Pancreas (tissue), 10 donors: ENCODE data around the gene N4BP2. TPM values are rescaled to one million over a fixed set of nuclear protein-coding genes. Genes with fewer than 3 reads are reported as not detected.
A peak's percentile ranks its signal among the peaks of the same experiment; 100 is the strongest.

ENCODE experiments used
- ATAC-seq, 4 donors: fragments of 200-7000 bp; cut with Tn5 transposase; one replicate each; pipeline versions ENCODE4 v1.8.0 to v1.9.1; 2020; ENCODE audit warnings: mild to moderate bottlenecking in 4 of 4, moderate library complexity in 4 of 4
- DNase-seq, 6 donors: peaks; one replicate each; pipeline ENCODE4 v3.0.0-alpha.2; 2020
- FAIRE-seq: peaks from 2 replicates; lab custom pipeline; 2012; peaks lifted over from hg19 to GRCh38; lab: Jason Lieb, UNC
- H3K27ac ChIP-seq, 4 donors: fragments of 200-600 bp; sonication (generic); 1 replicate in 3 of 4; 2 replicates in 1 of 4; pipeline versions ENCODE4 v1.5.0 to v1.8.0; 2020
- H3K27me3 ChIP-seq, 4 donors: fragments of 200-600 bp; one replicate each; pipeline ENCODE4 v1.8.0; 2021
- H3K36me3 ChIP-seq, 3 donors: fragments of 200-600 bp; sonication (generic) in 1 of 3; one replicate each; pipeline versions ENCODE4 v1.5.0 to v1.8.0; 2020 to 2021
- H3K4me1 ChIP-seq, 3 donors: fragments of 200-600 bp; one replicate each; pipeline ENCODE4 v1.8.0; 2021
- H3K4me3 ChIP-seq, 4 donors: fragments of 200-600 bp; sonication (generic) in 2 of 4; one replicate each; pipeline versions ENCODE4 v1.5.0 to v1.8.0; 2020 to 2021
- H3K9me3 ChIP-seq, 4 donors: fragments of 200-600 bp; one replicate each; pipeline ENCODE4 v1.8.0; 2021
- WGBS, 2 donors: extraction: QIAGEN DNeasy Blood & Tissue Kit; methylation state at CpG; one replicate each; pipeline ENCODE4 v1.1.7; 2013; 5-methylcytosine and 5-hydroxymethylcytosine counted together
- intact Hi-C, 3 donors: fragments of 100-400 bp; cut with DNase I; formaldehyde crosslinking; loops; one replicate each; pipeline versions ENCODE4 v1.11.1 to v1.14.2; 2022
- polyA plus RNA-seq, 2 donors: library from polyadenylated mRNA; stranded (reverse); fragments of 200-250 nt; gene quantifications; one replicate each; pipeline ENCODE4 v1.2.3, GENCODE V29; 2013
- total RNA-seq, 6 donors: library from RNA; stranded (reverse); fragmentation: NEBNext Ultra II Directional in 4 of 6; extraction: Animal tissue kit (Norgen Biotek cat#: 25700) in 4 of 6; gene quantifications; one replicate each; pipeline versions ENCODE4 v1.2.1 to v1.2.4, GENCODE V29; 2021 to 2023
- TF ChIP-seq, protein P1 (sequence below), 4 donors: fragments of 200-600 bp; sonication (generic) in 3 of 4; IDR thresholded peaks; one replicate each; pipeline versions ENCODE4 v1.5.0 to v1.8.0; 2021; ENCODE audit warnings: antibody characterized with exemption in 4 of 4
- donor health status: healthy with polysubstance abuse.
- donor health status: DM: no; HTN: no; CAD: no; lungs with moderate emphysema.
- donor health status: DM: no; HTN: no; CAD: no.
- donor health status: control.
- donor health status: control.
- donor health status: Bipolar disorder and iron deficiency.
- donor health status: DM: yes; HTN: yes; CAD: no.
- donor health status: DM: no; HTN: no; CAD: no.
- donor health status: DM: no; HTN: no; CAD: no.
- donor health status: DM: yes; HTN: yes; CAD: no.

Gene N4BP2
- total and polyA plus RNA-seq, 8 donors, result 1.6 to 13.4 (median 11.2) TPM

- Histone ChIP-seq H3K27ac (no peak overlapping the region), H3K4me1 (no peaks in the 10 kb centered on the region), H3K36me3 (no peaks in the 10 kb centered on the region), H3K4me3 (no peak overlapping the region), H3K27me3 (no peaks in the 10 kb centered on the region), H3K9me3 (no peaks in the 10 kb centered on the region)
- ATAC-seq (no peak), FAIRE-seq (no peak), DNase-seq (no peak)
- intact Hi-C loops, result no loop called here
- WGBS, 2 donors, result 68 to 79% methylated on average over 2 of the region's 2 CpGs
- TF ChIP-seq, protein P1, sequence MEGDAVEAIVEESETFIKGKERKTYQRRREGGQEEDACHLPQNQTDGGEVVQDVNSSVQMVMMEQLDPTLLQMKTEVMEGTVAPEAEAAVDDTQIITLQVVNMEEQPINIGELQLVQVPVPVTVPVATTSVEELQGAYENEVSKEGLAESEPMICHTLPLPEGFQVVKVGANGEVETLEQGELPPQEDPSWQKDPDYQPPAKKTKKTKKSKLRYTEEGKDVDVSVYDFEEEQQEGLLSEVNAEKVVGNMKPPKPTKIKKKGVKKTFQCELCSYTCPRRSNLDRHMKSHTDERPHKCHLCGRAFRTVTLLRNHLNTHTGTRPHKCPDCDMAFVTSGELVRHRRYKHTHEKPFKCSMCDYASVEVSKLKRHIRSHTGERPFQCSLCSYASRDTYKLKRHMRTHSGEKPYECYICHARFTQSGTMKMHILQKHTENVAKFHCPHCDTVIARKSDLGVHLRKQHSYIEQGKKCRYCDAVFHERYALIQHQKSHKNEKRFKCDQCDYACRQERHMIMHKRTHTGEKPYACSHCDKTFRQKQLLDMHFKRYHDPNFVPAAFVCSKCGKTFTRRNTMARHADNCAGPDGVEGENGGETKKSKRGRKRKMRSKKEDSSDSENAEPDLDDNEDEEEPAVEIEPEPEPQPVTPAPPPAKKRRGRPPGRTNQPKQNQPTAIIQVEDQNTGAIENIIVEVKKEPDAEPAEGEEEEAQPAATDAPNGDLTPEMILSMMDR (IDR thresholded peaks at IDR 0.05), result no peak
Observed at GRCh38 chr4:40033613-40034012, 23.0 kb upstream of the N4BP2 start.

DNA sequence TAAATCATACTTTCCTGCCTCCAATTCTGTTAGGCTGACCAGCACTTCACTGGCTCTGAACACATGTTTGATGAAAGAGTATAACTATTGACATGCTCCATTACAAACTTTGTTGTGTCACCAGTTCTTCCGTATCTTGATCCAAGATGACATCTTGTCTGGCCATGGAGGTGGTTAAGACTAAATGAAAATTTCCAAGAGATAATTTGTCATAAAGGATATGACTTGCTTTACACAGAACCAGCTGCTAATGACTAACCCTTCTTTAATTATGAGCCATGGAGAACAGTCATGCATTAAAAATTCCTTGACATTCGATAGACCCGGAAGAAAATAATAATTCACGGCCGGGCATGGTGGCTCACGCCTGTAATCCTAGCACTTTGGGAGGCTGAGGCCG is 17.7 kb upstream of the N4BP2 start:
- H3K27ac ChIP-seq, result no peak overlapping the region
- TF ChIP-seq, protein P1 (IDR thresholded peaks at IDR 0.05), result no peak
- DNase-seq (peak in 1 of 6 donors; percentile 0), ATAC-seq (no peak), FAIRE-seq (no peak)
- no peaks in the 10 kb centered on the region for H3K9me3 ChIP-seq
- intact Hi-C loops, result no loop called here
- WGBS, 2 donors, result 95 to 98% methylated on average over 7 of the region's 7 CpGs
- H3K36me3 ChIP-seq, result no peaks in the 10 kb centered on the region
- no peaks in the 10 kb centered on the region for H3K4me1 ChIP-seq
- H3K4me3 ChIP-seq, result no peak overlapping the region
- H3K27me3 ChIP-seq, result no peaks in the 10 kb centered on the region

DNA sequence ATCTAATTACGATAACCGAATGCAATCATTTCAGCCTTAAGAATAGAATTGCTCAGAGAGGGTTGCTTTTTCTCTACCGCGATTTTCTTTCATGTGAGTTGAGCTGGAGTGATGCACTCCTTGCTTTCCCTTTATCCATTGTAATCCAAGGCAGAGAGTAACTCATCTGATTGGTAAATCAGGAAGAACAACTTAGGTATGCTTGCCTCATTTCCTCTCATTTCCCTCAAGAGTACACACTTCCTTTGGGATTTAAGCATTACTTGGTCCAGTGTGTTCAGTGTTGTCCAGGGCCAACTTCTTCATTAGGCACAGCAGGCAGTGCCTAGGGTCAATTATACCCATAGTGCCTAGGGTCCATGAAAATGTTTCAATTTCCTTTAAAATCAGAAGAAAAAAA is 15.7 kb upstream of the N4BP2 start:
- intact Hi-C loops, result no loop called here
- Histone ChIP-seq H3K27me3 (no peaks in the 10 kb centered on the region), H3K4me3 (no peak overlapping the region), H3K9me3 (no peaks in the 10 kb centered on the region), H3K36me3 (no peaks in the 10 kb centered on the region), H3K4me1 (peaks cover 0 to 4% (median 1%) of the 10 kb centered on the region in 3 donors), H3K27ac (no peak overlapping the region)
- WGBS, 2 donors, result 55 to 62% methylated on average over 4 of the region's 4 CpGs
- no peak for DNase-seq
- no peak for ATAC-seq
- FAIRE-seq, result no peak
- TF ChIP-seq, protein P1 (IDR thresholded peaks at IDR 0.05), result no peak

DNA sequence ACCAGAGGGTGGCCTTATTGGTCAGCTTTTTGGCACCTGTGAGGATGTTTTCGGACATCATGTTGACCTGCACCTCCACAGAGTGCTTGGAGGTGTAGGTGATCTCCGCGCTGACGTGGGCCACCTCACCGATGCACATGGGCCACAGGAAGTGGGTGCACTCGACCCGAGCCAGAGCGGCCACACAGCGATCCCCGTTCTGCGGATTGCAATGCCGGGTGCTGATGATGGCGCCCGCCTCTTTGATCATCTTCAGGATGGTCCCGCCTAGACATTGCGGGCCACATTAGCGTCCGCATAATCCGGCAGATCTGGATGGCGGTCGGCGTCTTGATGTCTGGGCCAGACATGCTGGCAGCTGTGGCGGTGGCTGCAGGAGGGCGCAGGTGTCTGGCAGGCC is 12.9 kb upstream of the N4BP2 start:
- H3K9me3 ChIP-seq, result no peaks in the 10 kb centered on the region
- H3K27ac ChIP-seq, result no peak overlapping the region
- no peaks in the 10 kb centered on the region for H3K36me3 ChIP-seq
- 96 to 99% methylated on average over 24 of the region's 24 CpGs for WGBS, 2 donors
- TF ChIP-seq, protein P1 (IDR thresholded peaks at IDR 0.05), result no peak
- no peak for ATAC-seq
- FAIRE-seq, result no peak
- peaks cover 0 to 12% (median 11%) of the 10 kb centered on the region in 3 donors for H3K4me1 ChIP-seq
- no peaks in the 10 kb centered on the region for H3K27me3 ChIP-seq
- no peak for DNase-seq
- intact Hi-C loops, result no loop called here
- no peak overlapping the region for H3K4me3 ChIP-seq

DNA sequence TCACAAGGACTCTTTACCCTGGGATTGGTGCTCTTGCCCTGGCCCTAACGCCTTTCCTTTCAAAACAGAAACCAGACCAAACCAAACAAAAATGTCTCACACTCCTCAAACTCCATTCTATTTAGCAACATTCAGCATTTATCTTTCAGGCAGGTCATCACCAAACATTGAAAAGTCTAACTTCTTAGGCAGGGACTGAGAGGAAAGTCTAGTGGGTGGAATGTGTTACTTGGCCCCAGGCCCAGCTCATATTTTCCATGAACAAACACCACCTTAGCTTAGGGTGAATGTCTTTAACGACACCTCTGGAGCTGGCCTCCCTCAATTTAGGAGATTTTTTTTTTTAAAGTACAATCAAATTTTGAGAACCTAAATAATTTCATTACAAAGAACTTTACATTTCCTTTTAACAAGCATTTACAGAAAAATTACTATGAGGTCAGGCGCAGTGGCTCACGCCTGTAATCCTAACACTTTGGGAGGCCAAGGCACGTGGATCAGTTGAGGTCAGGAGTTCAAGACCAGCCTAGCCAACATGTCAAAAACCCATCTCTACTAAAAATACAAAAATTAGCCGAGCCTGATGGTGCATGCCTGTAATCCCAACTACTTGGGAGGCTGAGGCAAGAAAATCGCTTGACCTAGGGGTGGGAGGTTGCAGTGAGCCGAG is 10.2 kb upstream of the N4BP2 start:
- Histone ChIP-seq H3K27ac (peak overlapping the region in 2 of 4 donors; percentile 23 to 52), H3K36me3 (no peaks in the 10 kb centered on the region), H3K27me3 (no peaks in the 10 kb centered on the region), H3K9me3 (no peaks in the 10 kb centered on the region), H3K4me1 (peaks cover 0 to 12% (median 11%) of the 10 kb centered on the region in 3 donors), H3K4me3 (no peak overlapping the region)
- TF ChIP-seq, protein P1 (IDR thresholded peaks at IDR 0.05), result no peak
- WGBS, 2 donors, result 58 to 60% methylated on average over 8 of the region's 8 CpGs
- intact Hi-C loops, result no loop called here
- FAIRE-seq (peak; percentile 47), DNase-seq (peak in 4 of 6 donors; percentile 42 to 73 (median 52)), ATAC-seq (peak; percentile 90 to 98 (median 94))
